HL-60 (cell line): ENCODE results near the gene AGAP3.

Experiments used
- DNase-seq, 2 experiments: peaks; one replicate each; pipeline ENCODE4 v3.0.0-alpha.2; 2010 to 2020; ENCODE audit warnings: low read depth in 1 of 2, low spot score in 1 of 2
- H3K27ac ChIP-seq: fragments of 250-450 bp; sonication (Bioruptor Pico); replicated peaks from 2 replicates; pipeline ENCODE4 v1.5.1; 2020; ENCODE audit warnings: mild to moderate bottlenecking, moderate library complexity
- H3K27me3 ChIP-seq: fragments of 250-450 bp; sonication (Bioruptor Pico); 2 replicates; pipeline ENCODE4 v1.5.1; 2021; ENCODE audit warnings: mild to moderate bottlenecking, moderate library complexity; ENCODE audit not compliant: insufficient read depth, poor library complexity, severe bottlenecking
- H3K4me3 ChIP-seq: replicated peaks from 2 replicates; pipeline ENCODE4 v1.5.1; 2011; ENCODE audit warnings: mild to moderate bottlenecking, control low read depth, low read length; ENCODE audit not compliant: insufficient read depth
- CTCF ChIP-seq: IDR thresholded peaks from one replicate; pipeline ENCODE4 v1.5.1; 2011; ENCODE audit warnings: low read length, control low read depth, inconsistent platforms; ENCODE audit not compliant: insufficient read depth
- GABPA ChIP-seq: IDR thresholded peaks from 2 replicates; pipeline ENCODE4 v1.6.1; 2012; ENCODE audit warnings: low read depth
- POLR2AphosphoS5 ChIP-seq: IDR thresholded peaks from 2 replicates; pipeline ENCODE4 v1.6.1; 2012; ENCODE audit warnings: low read depth
- REST ChIP-seq: IDR thresholded peaks from 2 replicates; pipeline ENCODE4 v1.6.1; 2012; ENCODE audit warnings: low read depth; ENCODE audit not compliant: insufficient replicate concordance
- SPI1 ChIP-seq: IDR thresholded peaks from 2 replicates; pipeline ENCODE4 v1.6.1; 2012; ENCODE audit warnings: low read depth, mild to moderate bottlenecking, borderline replicate concordance

Gene AGAP3

GRCh38 chr7:151133266-151133985, 47.2 kb downstream of the AGAP3 start:
- no peaks in the 10 kb centered on the region for H3K27me3 ChIP-seq
- TF ChIP-seq CTCF (no peak), REST (no peak), GABPA (no peak), POLR2AphosphoS5 (no peak), SPI1 (no peak)
- H3K4me3 ChIP-seq = no peak overlapping the region
- H3K27ac ChIP-seq = no peak overlapping the region
- DNase-seq = no peak

GRCh38 chr7:151133986-151134742, 47.9 kb downstream of the AGAP3 start:
- no peaks in the 10 kb centered on the region for H3K27me3 ChIP-seq
- DNase-seq = no peak
- TF ChIP-seq SPI1 (no peak), GABPA (no peak), POLR2AphosphoS5 (no peak), REST (no peak), CTCF (no peak)

GRCh38 chr7:151134743-151135524, 48.7 kb downstream of the AGAP3 start:
- no peaks in the 10 kb centered on the region for H3K27me3 ChIP-seq
- no peak overlapping the region for H3K27ac ChIP-seq
- no peak overlapping the region for H3K4me3 ChIP-seq
- no peak for DNase-seq
- TF ChIP-seq REST (no peak), SPI1 (no peak), POLR2AphosphoS5 (no peak), CTCF (no peak), GABPA (no peak)

More at GRCh38 chr7:151133986-151134742, 47.9 kb downstream of the AGAP3 start:
- H3K27ac ChIP-seq = no peak overlapping the region
- H3K4me3 ChIP-seq = no peak overlapping the region
